ENCODE measurements around the gene ING5. TPM values are rescaled to one million over a fixed set of nuclear protein-coding genes. Genes with fewer than 3 reads are reported as not detected.
A peak's percentile ranks its signal among the peaks of the same experiment; 100 is the strongest.

ING5 gene
- total RNA-seq, 1 donor from 2014 or later: 56.4 TPM

DNA sequence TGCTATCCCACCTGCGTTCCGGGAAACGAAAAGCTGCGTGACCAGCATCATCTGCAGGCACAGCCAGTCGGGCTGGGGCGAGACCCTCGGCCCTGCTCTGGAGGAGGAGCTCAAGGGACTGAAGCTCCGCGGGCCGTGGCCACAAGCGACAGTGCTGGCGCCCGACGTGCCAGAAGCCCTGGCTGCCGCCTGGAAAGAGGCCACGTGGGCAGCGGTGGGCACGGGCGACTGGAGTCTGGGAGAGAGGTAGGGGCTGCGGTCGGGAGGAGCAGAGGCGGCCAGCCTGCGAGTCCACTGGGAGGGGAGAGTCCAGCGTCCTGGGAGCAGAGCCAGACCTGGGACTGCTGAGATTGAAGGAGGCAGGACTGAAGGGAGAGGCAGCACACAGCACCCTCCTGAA is 24.4 kb upstream of the ING5 start:
- H3K9me3 Mint-ChIP-seq: no peaks in the 10 kb centered on the region
- no peaks in the 10 kb centered on the region for H3K27me3 Mint-ChIP-seq (ENCODE audit: low read depth)
- H3K27ac Mint-ChIP-seq: no peak overlapping the region
- H3K36me3 Mint-ChIP-seq (ENCODE audit: low read depth): peaks cover 49% of the 10 kb centered on the region
- intact Hi-C loops (cut with micrococcal nuclease): no loop called here
- no peak for DNase-seq (ENCODE audit: low spot score)
- no peak overlapping the region for H3K4me3 Mint-ChIP-seq (ENCODE audit: low read depth)
- H3K4me1 Mint-ChIP-seq (ENCODE audit: low read depth): peaks cover 10% of the 10 kb centered on the region

DNA sequence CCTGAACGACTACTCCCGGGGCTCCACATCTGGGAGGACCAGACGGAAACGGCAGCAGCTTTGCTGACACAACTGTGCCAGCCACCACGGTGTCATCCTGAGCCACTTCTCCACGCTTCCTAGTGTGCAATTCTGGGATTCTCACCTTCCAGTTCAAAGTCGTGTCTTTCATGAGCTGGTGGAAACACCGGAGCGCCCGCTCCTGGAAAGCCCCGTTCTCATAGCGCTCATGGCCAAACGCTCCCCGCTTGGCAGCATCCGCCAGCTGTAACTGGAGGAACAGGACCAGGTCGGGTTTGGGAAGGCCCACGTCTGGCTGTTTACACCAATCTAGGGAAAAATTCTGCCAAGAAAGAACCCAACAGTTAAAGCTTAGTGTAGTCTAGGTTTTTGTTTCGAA is 23.5 kb upstream of the ING5 start:
- DNase-seq (ENCODE audit: low spot score): no peak
- Mint-ChIP-seq H3K27ac (no peak overlapping the region), H3K4me3 (ENCODE audit: low read depth) (no peak overlapping the region), H3K4me1 (ENCODE audit: low read depth) (peaks cover 10% of the 10 kb centered on the region), H3K27me3 (ENCODE audit: low read depth) (no peaks in the 10 kb centered on the region), H3K36me3 (ENCODE audit: low read depth) (peaks cover 53% of the 10 kb centered on the region), H3K9me3 (no peaks in the 10 kb centered on the region)
- intact Hi-C loops (cut with micrococcal nuclease): no loop called here

DNA sequence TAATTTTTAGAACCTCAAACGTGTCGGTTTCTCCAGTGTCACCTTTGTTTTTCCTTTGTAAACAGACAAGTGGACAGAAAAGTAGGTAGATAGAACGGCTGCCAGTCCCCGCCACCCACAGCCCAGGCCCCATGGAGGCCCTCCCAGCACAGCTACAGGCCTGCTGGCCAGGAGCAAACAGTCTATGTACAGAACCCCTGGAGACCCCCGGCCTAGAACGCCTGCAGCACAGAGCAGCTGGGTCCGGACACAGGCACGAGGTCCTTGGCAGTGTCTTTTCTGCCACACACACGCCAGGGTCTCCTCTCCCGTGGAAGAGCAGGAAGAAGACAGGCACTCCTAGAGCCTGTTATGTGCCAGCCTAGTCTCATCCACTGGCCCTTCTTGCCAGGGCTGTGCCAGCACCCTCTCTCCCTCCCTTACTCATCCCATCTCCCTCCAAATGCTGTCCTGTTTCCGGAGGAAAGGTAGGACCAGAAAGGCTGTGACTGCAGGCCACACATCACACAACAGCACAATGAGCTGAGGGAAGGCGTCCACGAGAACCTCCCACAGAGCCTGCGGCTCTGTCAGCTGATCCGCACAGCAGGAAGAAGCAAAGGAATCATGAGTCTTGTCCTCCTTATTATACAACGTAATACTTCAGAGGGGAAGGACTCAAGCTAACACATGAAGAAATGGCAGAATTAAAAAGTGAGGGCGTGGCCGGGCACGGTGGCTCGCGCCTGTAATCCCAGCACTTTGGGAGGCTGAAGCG is 22.9 kb upstream of the ING5 start:
- Mint-ChIP-seq H3K27ac (no peak overlapping the region), H3K36me3 (ENCODE audit: low read depth) (peaks cover 60% of the 10 kb centered on the region), H3K9me3 (no peaks in the 10 kb centered on the region), H3K4me3 (ENCODE audit: low read depth) (no peak overlapping the region), H3K4me1 (ENCODE audit: low read depth) (peaks cover 8% of the 10 kb centered on the region), H3K27me3 (ENCODE audit: low read depth) (no peaks in the 10 kb centered on the region)
- no peak for DNase-seq (ENCODE audit: low spot score)
- intact Hi-C loops (cut with micrococcal nuclease): no loop called here

DNA sequence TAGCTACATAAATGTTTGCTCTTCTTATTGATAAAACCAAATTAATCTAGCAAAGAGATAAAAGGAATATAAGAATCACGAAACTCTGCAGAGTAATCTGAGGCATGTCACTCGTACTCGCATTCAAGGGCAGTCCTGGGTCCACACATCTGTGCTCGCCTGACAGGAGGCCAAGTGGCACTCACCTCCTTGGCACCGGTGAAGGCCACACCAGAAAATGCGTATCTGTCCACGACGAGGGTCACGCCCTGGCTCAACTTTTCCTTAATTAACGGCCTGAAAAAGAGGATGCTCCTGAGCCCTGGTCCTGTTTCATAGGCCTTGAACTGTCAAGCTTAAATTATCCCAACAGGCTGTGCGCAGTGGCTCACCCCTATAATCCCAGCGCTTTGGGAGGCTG is 21.8 kb upstream of the ING5 start:
- intact Hi-C loops (cut with micrococcal nuclease): no loop called here
- no peak overlapping the region for H3K27ac Mint-ChIP-seq
- no peaks in the 10 kb centered on the region for H3K27me3 Mint-ChIP-seq (ENCODE audit: low read depth)
- no peaks in the 10 kb centered on the region for H3K9me3 Mint-ChIP-seq
- peaks cover 14% of the 10 kb centered on the region for H3K4me1 Mint-ChIP-seq (ENCODE audit: low read depth)
- no peak overlapping the region for H3K4me3 Mint-ChIP-seq (ENCODE audit: low read depth)
- no peak for DNase-seq (ENCODE audit: low spot score)
- peaks cover 67% of the 10 kb centered on the region for H3K36me3 Mint-ChIP-seq (ENCODE audit: low read depth)

DNA sequence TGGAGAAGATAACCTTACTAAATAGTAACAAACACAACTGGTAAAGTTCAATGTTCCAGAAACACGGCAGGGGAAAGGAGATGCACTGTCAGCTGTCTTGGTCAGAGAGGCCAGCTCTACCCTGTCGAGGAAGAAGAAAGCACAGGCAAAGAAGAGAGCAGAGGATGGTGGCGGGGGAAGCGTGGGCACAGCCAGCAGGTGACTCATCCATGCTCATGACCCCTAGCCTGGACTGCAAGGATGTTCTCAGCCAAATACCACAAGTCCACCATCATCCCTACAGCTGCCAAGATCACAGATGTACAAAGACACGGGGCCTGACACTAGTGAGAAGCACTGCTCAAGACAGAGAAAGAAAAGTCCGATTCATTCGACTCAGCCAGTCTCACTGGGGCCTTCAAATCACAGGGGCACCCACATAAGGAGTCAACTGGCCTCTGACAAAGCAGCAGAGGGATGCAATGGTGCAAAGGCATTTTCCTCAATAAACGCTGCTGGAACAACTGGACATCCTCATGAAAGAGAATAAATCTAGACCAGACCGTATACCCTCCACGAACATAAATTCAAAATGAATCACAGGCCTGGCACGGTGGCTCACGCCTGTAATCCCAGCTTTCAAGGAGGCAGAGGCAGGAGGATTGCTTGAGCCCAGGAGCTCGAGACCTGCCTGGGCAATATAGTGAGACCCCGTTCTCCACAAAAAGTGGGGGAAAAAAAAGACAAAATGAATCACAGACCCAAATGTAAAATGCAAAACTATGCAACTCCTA is 20.8 kb upstream of the ING5 start:
- H3K9me3 Mint-ChIP-seq: no peaks in the 10 kb centered on the region
- no peak overlapping the region for H3K27ac Mint-ChIP-seq
- no peaks in the 10 kb centered on the region for H3K27me3 Mint-ChIP-seq (ENCODE audit: low read depth)
- H3K4me3 Mint-ChIP-seq (ENCODE audit: low read depth): no peak overlapping the region
- H3K36me3 Mint-ChIP-seq (ENCODE audit: low read depth): peaks cover 67% of the 10 kb centered on the region
- peaks cover 20% of the 10 kb centered on the region for H3K4me1 Mint-ChIP-seq (ENCODE audit: low read depth)
- DNase-seq (ENCODE audit: low spot score): no peak
- intact Hi-C loops (cut with micrococcal nuclease): no loop called here

DNA sequence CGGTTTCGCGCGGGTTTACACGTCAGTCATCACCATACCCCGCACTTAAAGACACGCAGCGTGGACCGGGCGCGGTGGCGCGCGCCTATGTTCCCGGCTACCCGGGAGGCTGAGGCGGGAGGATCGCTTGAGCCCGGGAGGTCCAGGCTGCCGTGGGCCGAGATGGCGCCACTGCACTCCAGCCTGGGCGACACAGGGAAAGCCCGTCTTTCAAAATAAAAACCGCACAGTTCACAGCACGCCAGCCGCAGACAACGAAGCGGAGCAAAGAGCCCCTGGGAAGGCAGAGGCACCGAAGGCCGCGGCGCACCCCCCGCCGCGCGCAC is 15.6 kb upstream of the ING5 start:
- no peaks in the 10 kb centered on the region for H3K27me3 Mint-ChIP-seq (ENCODE audit: low read depth)
- H3K36me3 Mint-ChIP-seq (ENCODE audit: low read depth): peaks cover 56% of the 10 kb centered on the region
- H3K4me1 Mint-ChIP-seq (ENCODE audit: low read depth): peaks cover 17% of the 10 kb centered on the region
- intact Hi-C loops (cut with micrococcal nuclease): loop anchor here (1.0 to 5.0 kb wide), 5 partner anchors 16 to 584 kb away; partner anchors contain the start of genes ATG4B, D2HGDH, ING5 and MTERF4
- peak overlapping the region; percentile 88 for H3K4me3 Mint-ChIP-seq (ENCODE audit: low read depth)
- no peaks in the 10 kb centered on the region for H3K9me3 Mint-ChIP-seq
- peak overlapping the region; percentile 70 for H3K27ac Mint-ChIP-seq
- no peak for DNase-seq (ENCODE audit: low spot score)

DNA sequence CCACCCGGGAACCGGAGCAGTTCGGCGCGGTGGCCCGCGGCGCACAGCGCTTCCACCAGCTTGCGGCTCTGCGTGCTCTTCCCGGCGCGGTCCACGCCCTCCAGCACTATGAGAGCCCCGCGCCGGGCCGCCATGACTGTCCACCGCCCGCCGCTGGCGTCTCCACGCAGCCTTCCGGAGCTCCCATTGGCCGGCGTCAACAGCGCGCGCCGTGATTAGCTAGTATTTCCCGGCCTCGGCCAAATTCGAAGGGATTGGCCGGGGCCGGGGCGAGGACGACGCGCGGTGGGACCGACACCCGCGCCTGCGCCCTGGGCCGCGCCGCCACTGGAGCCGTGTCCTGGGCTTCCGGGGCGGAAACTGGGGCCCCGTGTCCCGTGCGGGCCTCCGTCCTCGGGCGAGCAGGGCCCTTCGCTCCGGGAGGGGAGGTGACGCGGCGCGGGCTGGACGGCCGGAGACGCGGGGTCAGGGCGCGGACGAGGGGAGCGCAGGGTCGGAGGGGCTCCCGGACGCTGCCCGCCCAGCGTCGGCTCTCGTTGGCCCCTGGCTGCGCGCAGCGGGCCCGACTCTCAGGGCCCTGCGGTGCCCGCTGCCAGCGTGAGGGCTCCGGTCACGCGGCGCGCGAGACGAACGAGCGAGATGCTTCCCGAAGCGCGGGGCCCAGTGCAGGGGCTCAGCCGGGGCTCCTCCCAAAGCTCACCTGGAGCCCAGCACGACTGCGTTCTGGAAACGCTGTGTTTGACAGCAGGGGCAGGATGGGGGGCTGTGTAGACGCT is 15.0 kb upstream of the ING5 start, which contains the start of gene DTYMK:
Gene DTYMK (minus strand): TSS at position 166 of the 776 bp plus-strand sequence. CDS start 32 bp downstream, at position 134.
- intact Hi-C loops (cut with micrococcal nuclease): loop anchor here (1.0 to 5.0 kb wide), 5 partner anchors 15 to 585 kb away; partner anchors contain the start of genes ATG4B, D2HGDH, ING5 and MTERF4
- Mint-ChIP-seq H3K36me3 (ENCODE audit: low read depth) (peaks cover 50% of the 10 kb centered on the region), H3K9me3 (no peaks in the 10 kb centered on the region), H3K27me3 (ENCODE audit: low read depth) (no peaks in the 10 kb centered on the region), H3K27ac (peak within 1 kb of the TSS; percentile 96), H3K4me3 (ENCODE audit: low read depth) (peak within 1 kb of the TSS; percentile 88), H3K4me1 (ENCODE audit: low read depth) (peaks cover 15% of the 10 kb centered on the region)
- peak; percentile 96 for DNase-seq (ENCODE audit: low spot score)

DNA sequence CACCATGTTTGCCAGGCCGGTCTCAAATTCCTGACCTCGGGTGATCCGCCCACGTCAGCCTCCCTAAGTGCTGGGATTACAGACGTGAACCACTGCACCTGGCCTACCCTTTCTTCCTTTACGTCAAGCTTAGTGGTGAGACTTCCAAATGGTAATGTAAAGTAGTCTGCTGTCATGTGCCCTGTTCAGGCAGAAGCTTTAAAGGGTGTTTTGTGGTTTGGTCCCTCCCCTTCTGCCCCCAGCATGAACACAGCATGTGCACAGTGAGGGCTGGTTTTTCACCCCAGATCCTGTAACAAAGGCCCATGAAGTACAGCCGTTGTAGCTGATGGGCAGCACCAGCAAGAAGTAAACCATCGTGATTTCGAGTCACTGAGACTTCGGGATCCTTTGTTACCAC is 12.5 kb upstream of the ING5 start:
- H3K4me1 Mint-ChIP-seq (ENCODE audit: low read depth): peaks cover 13% of the 10 kb centered on the region
- intact Hi-C loops (cut with micrococcal nuclease): loop anchor here (5.0 kb wide), 1 partner anchor 43 kb away; the partner anchor contains the start of gene D2HGDH
- H3K4me3 Mint-ChIP-seq (ENCODE audit: low read depth): peak overlapping the region; percentile 61
- no peak for DNase-seq (ENCODE audit: low spot score)
- no peak overlapping the region for H3K27ac Mint-ChIP-seq
- H3K36me3 Mint-ChIP-seq (ENCODE audit: low read depth): peaks cover 38% of the 10 kb centered on the region
- no peaks in the 10 kb centered on the region for H3K9me3 Mint-ChIP-seq
- no peaks in the 10 kb centered on the region for H3K27me3 Mint-ChIP-seq (ENCODE audit: low read depth)

DNA sequence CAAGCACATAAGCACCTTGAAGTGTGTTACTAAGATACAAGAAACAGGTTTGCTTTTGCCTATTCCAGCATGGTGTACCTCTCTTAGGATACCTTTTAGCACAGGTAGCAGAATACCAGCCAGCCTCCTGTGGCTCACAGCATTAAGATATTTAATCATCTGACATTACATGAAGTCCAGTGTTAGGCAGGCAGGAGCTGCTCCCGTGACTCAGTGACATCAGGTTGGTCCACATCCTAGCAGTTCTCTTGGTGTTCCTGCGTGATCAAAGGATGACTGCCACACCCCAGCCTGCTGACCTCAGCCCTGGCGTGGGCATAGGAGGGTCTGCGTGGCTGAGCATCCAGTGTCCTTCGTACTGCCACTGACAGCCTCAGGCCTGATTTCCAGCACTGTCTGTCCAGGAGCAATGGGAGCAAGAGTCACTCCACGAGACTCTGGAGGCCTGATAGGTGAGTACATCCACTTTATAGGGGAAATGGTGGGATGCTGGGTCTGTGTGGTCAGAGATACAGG is 11.6 kb upstream of the ING5 start:
- no peak overlapping the region for H3K27ac Mint-ChIP-seq
- intact Hi-C loops (cut with micrococcal nuclease): no loop called here
- H3K4me3 Mint-ChIP-seq (ENCODE audit: low read depth): no peak overlapping the region
- no peaks in the 10 kb centered on the region for H3K9me3 Mint-ChIP-seq
- H3K36me3 Mint-ChIP-seq (ENCODE audit: low read depth): peaks cover 35% of the 10 kb centered on the region
- H3K27me3 Mint-ChIP-seq (ENCODE audit: low read depth): no peaks in the 10 kb centered on the region
- no peak for DNase-seq (ENCODE audit: low spot score)
- H3K4me1 Mint-ChIP-seq (ENCODE audit: low read depth): peaks cover 10% of the 10 kb centered on the region

DNA sequence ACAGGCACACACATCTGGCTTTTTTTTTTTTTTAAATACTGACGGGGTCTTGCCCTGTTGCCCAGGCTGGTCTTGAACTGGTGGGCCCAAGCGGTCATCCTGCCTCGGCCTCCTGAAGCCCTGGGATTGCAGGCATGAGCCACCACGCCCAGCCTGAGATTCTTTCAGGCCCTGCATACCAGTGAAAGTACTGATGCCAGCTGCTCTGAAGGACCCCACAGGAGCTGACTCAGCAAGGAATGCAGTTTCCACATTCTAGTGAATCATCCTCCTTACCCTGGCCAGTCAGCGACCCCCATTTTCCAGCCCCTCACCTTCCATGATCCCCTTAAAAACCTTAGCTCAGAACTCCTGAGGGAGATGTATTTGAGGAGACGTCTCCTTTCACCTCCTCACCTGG is 9.4 kb upstream of the ING5 start:
- H3K27ac Mint-ChIP-seq: no peak overlapping the region
- no peaks in the 10 kb centered on the region for H3K27me3 Mint-ChIP-seq (ENCODE audit: low read depth)
- no peak overlapping the region for H3K4me3 Mint-ChIP-seq (ENCODE audit: low read depth)
- H3K36me3 Mint-ChIP-seq (ENCODE audit: low read depth): peaks cover 36% of the 10 kb centered on the region
- intact Hi-C loops (cut with micrococcal nuclease): no loop called here
- no peak for DNase-seq (ENCODE audit: low spot score)
- peaks cover 3% of the 10 kb centered on the region for H3K4me1 Mint-ChIP-seq (ENCODE audit: low read depth)
- H3K9me3 Mint-ChIP-seq: no peaks in the 10 kb centered on the region

DNA sequence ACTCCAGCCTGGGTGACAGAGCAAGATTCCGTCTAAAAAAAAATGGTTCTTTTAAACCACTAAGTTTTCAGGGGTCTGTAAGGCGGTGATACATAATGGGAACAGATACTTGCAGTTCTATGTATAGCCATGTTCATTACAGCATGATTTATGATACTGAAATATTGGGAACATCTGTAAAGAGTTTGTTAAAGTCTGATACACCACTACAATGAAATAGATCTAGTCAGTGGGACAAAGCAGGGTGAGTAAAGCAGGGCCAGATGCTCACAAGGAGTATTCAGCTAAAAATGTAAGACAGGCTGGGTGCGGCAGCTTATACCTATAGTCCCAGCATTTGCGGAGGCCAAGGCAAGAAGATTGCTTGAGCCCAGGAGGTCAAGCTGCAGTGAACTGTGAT is 6.2 kb upstream of the ING5 start:
- H3K27ac Mint-ChIP-seq: no peak overlapping the region

DNA sequence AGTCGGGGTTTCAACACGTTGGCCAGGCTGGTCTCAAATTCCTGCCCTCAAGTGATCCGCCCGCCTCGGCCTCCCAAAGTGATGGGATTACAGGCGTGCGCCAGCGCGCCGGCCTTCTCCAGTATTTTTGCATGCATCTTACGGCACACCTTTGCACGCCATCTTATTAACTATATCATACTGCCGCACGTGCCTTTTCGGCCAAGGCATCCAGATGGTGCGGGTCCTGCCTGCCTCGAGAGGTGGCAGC is 765 bp upstream of the ING5 start:
- Mint-ChIP-seq H3K27ac (peak overlapping the region; percentile 92), H3K27me3 (ENCODE audit: low read depth) (no peaks in the 10 kb centered on the region), H3K36me3 (ENCODE audit: low read depth) (peaks cover 37% of the 10 kb centered on the region), H3K4me1 (ENCODE audit: low read depth) (peaks cover 13% of the 10 kb centered on the region), H3K9me3 (peaks cover 5% of the 10 kb centered on the region), H3K4me3 (ENCODE audit: low read depth) (peak overlapping the region; percentile 89)
- intact Hi-C loops (cut with micrococcal nuclease): loop anchor here (5.0 kb wide), 1 partner anchor 344 kb away; the partner anchor contains the start of gene FARP2
- DNase-seq (ENCODE audit: low spot score): no peak

More for the DNA sequence above, 6.2 kb upstream of the ING5 start:
- Mint-ChIP-seq H3K4me3 (ENCODE audit: low read depth) (no peak overlapping the region), H3K27me3 (ENCODE audit: low read depth) (no peaks in the 10 kb centered on the region), H3K36me3 (ENCODE audit: low read depth) (peaks cover 26% of the 10 kb centered on the region), H3K9me3 (no peaks in the 10 kb centered on the region), H3K4me1 (ENCODE audit: low read depth) (peaks cover 5% of the 10 kb centered on the region)
- no peak for DNase-seq (ENCODE audit: low spot score)
- intact Hi-C loops (cut with micrococcal nuclease): no loop called here

Measured in activated T-helper 2 cell treated with anti-CD3 and anti-CD28 coated beads, Interferon-gamma antibody, Interleukin-2, Interleukin-4, amounts not matched to agents 10 μg/mL and 5 μg/mL and 100 μg/mL, durations not matched to agents 14 hours and 24 hours and 36 hours (primary cell).